Suprapubic skin (tissue), 4 donors: ENCODE data around the gene ZNF598. TPM values are rescaled to one million over a fixed set of nuclear protein-coding genes. Genes with fewer than 3 reads are reported as not detected.
A peak's percentile ranks its signal among the peaks of the same experiment; 100 is the strongest.
"Not testable (repeated sequence)": the region's sequence is repeated elsewhere in the genome, so short reads cannot be mapped to it uniquely, and the experiment has no call there.

Experiments
- DNase-seq, 2 donors: peaks; one replicate each; pipeline ENCODE4 v3.0.0-alpha.2; 2019; ENCODE audit warnings: low spot score in 2 of 2
- H3K27ac ChIP-seq: fragments of 200-600 bp; sonication (generic); one replicate; pipeline ENCODE4 v1.5.1; 2019
- H3K27me3 ChIP-seq: fragments of 200-600 bp; sonication (generic); one replicate; pipeline ENCODE4 v1.5.1; 2019
- H3K36me3 ChIP-seq: fragments of 200-600 bp; sonication (generic); one replicate; pipeline ENCODE4 v1.5.1; 2019
- H3K4me1 ChIP-seq: fragments of 200-600 bp; sonication (generic); one replicate; pipeline ENCODE4 v1.5.1; 2019
- H3K4me3 ChIP-seq: fragments of 200-600 bp; sonication (generic); one replicate; pipeline ENCODE4 v1.5.1; 2019; ENCODE audit warnings: mild to moderate bottlenecking
- H3K9me3 ChIP-seq: fragments of 200-600 bp; sonication (generic); one replicate; pipeline ENCODE4 v1.5.1; 2019
- EP300 ChIP-seq: sonication (generic); formaldehyde crosslinking; IDR thresholded peaks from one replicate; pipeline ENCODE4 v1.6.1; 2017; ENCODE audit warnings: antibody characterized with exemption
- POLR2A ChIP-seq, 2 donors: fragments of 450-650 bp; IDR thresholded peaks; one replicate each; pipeline ENCODE4 v1.6.1; 2017; ENCODE audit warnings: antibody characterized with exemption in 2 of 2, mild to moderate bottlenecking in 2 of 2, moderate library complexity in 2 of 2
- POLR2AphosphoS5 ChIP-seq, 3 donors: sonication (generic); formaldehyde crosslinking; IDR thresholded peaks; one replicate each; pipeline ENCODE4 v1.6.1; 2017; ENCODE audit warnings: antibody characterized with exemption in 3 of 3
- WGBS: methylation state at CpG from one replicate; pipeline ENCODE4 v1.1.5; 2018; 5-methylcytosine and 5-hydroxymethylcytosine counted together
- total RNA-seq, 4 donors: library from RNA; depleted of rRNA; stranded (reverse); fragments of >200 nt; gene quantifications; one replicate each; pipeline ENCODE4 v1.1.0, GENCODE V29; 2016
- TF ChIP-seq, protein P1 (sequence below), 2 donors: fragments of 200-600 bp in 1 of 2; fragments of 450-650 bp in 1 of 2; sonication (generic) in 1 of 2; IDR thresholded peaks; one replicate each; pipeline ENCODE4 v1.5.1; 2016 to 2019; ENCODE audit warnings: antibody characterized with exemption in 2 of 2, mild to moderate bottlenecking in 1 of 2, moderate library complexity in 1 of 2

The ZNF598 gene
- total RNA-seq, 4 donors from 2014 or later, result 69.4 to 103 (median 84.0) TPM

DNA sequence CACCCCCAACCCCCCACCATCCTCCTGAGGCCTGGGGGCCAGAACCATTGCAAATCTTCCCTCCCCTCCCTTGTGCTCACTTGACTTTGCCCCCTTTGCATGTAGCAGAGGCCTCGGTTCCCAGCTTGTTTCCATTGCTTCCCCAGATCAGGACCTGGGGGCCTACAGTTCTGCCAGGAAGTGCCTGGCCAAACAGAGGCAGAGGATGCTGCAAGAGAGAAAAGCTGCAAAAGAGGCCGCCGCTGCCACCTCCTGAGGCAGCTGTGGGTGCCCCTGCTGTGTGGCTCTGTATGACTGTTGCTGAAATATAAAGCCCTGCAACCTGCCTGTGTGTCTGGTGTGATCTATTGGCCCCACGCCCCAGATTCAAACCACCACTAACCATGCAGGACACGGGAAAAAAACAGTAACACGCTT is 48.0 kb downstream of the ZNF598 start:
- Histone ChIP-seq H3K36me3 (peaks cover 23% of the 10 kb centered on the region), H3K9me3 (no peaks in the 10 kb centered on the region), H3K27me3 (no peaks in the 10 kb centered on the region), H3K4me3 (no peak overlapping the region), H3K4me1 (peaks cover 53% of the 10 kb centered on the region), H3K27ac (no peak overlapping the region)
- TF ChIP-seq POLR2A (IDR thresholded peaks at IDR 0.05), result no peak
- TF ChIP-seq, protein P1, sequence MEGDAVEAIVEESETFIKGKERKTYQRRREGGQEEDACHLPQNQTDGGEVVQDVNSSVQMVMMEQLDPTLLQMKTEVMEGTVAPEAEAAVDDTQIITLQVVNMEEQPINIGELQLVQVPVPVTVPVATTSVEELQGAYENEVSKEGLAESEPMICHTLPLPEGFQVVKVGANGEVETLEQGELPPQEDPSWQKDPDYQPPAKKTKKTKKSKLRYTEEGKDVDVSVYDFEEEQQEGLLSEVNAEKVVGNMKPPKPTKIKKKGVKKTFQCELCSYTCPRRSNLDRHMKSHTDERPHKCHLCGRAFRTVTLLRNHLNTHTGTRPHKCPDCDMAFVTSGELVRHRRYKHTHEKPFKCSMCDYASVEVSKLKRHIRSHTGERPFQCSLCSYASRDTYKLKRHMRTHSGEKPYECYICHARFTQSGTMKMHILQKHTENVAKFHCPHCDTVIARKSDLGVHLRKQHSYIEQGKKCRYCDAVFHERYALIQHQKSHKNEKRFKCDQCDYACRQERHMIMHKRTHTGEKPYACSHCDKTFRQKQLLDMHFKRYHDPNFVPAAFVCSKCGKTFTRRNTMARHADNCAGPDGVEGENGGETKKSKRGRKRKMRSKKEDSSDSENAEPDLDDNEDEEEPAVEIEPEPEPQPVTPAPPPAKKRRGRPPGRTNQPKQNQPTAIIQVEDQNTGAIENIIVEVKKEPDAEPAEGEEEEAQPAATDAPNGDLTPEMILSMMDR (IDR thresholded peaks at IDR 0.05), result no peak
- no peak for TF ChIP-seq EP300
- no peak for TF ChIP-seq POLR2AphosphoS5 (IDR thresholded peaks at IDR 0.05)
- DNase-seq, result no peak
- 63% methylated on average over 5 of the region's 6 CpGs for WGBS

DNA sequence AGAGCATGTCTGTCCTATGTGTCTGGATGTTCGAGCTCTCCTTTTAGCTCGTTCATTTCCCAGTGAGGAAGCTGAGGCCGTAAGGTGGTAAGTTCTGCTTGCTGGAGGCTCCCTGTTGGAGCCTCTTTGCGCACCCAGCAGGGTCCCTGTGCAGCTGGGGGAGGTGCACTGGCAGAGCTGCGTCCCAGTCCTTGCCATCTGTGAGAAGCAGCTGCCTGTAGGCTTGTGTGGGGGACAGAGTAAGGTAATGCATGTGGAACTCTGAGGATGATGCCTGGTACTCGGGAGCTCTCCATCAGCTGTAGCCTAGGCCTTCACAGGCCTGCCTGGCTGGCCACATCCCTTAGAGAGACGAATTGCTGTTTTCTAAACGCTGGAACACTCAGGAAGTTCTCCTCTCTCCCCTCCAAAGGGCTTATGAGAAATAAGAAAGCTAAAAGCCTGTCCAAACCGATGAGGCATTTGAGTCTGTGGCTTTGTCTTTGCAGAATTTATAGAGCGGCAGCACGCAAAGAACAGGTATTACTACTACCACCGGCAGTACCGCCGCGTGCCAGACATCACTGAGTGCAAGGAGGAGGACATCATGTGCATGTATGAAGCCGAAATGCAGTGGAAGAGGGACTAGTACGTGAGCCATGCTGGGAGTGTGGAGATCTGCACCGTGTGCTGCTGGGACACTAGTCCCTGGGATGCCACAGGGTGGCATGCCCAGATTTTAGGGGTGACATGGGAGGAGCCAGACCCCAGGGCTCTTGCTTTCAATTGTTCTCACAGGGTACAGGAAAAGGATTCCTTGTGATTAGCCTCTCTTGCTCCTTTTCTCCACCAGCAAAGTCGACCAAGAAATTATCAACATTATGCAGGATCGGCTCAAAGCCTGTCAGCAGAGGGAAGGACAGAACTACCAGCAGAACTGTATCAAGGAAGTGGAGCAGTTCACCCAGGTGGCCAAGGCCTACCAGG is 48.7 kb downstream of the ZNF598 start:
- no peaks in the 10 kb centered on the region for H3K27me3 ChIP-seq
- H3K27ac ChIP-seq, result no peak overlapping the region
- H3K36me3 ChIP-seq, result peaks cover 23% of the 10 kb centered on the region
- TF ChIP-seq EP300, result no peak
- TF ChIP-seq POLR2AphosphoS5 (IDR thresholded peaks at IDR 0.05), result no peak
- no peak for TF ChIP-seq POLR2A (IDR thresholded peaks at IDR 0.05)
- TF ChIP-seq, protein P1 (IDR thresholded peaks at IDR 0.05), result no peak
- peaks cover 50% of the 10 kb centered on the region for H3K4me1 ChIP-seq
- H3K9me3 ChIP-seq, result no peaks in the 10 kb centered on the region
- H3K4me3 ChIP-seq, result peak overlapping the region; percentile 70
- no peak for DNase-seq
- WGBS, result 43% methylated on average over 17 of the region's 20 CpGs

- H3K9me3 ChIP-seq, result no peaks in the 10 kb centered on the region
- H3K36me3 ChIP-seq, result peaks cover 23% of the 10 kb centered on the region
- TF ChIP-seq, protein P1 (IDR thresholded peaks at IDR 0.05), result peak in 1 of 2 donors; percentile 65
- TF ChIP-seq EP300, result no peak
- peak in 1 of 2 donors; percentile 58 for TF ChIP-seq POLR2A (IDR thresholded peaks at IDR 0.05)
- TF ChIP-seq POLR2AphosphoS5 (IDR thresholded peaks at IDR 0.05), result peak in 1 of 3 donors; percentile 48
- H3K4me3 ChIP-seq, result peak within 1 kb of the TSS; percentile 70
- no peaks in the 10 kb centered on the region for H3K27me3 ChIP-seq
- DNase-seq, result peak; percentile 92 to 95
- H3K27ac ChIP-seq, result peak within 1 kb of the TSS; percentile 79
- H3K4me1 ChIP-seq, result peaks cover 41% of the 10 kb centered on the region
- WGBS, result under 1% methylated on average over 45 of the region's 79 CpGs
Measured at GRCh38 chr16:1959269-1960039, 50.2 kb downstream of the ZNF598 start, which contains the start of gene NDUFB10. Gene NDUFB10 (plus strand): TSS chr16:1959538. CDS start chr16:1959625, 87 bp downstream.

DNA sequence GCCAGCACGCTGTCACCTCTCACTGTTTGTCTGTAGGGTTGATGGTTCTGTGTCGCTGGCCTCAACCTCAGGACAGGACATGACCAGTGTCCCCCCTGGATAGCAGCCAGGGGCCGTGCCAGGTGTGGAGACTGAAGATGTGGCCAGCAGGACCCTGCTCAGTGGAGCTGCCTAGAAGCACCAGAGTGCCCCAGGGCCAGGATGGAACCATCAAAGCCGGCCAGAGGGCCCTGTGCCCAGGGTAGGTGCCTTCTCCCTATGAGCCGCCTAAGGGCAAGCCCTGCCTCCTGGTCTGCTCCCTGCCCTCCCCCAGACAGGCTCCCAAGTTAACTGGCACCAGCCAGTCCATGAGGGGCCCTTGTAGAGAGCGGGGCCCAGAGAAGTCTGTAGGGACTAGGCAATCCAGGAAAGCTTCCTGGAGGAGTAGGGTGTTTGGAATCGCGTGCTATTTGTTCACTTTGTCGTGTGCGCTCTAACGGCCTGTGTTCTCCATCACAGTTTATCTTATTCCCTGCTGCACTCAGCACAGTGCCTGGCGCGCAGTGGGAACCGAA is 50.8 kb downstream of the ZNF598 start:
- Histone ChIP-seq H3K9me3 (no peaks in the 10 kb centered on the region), H3K36me3 (peaks cover 23% of the 10 kb centered on the region), H3K27me3 (no peaks in the 10 kb centered on the region), H3K27ac (no peak overlapping the region), H3K4me1 (peaks cover 37% of the 10 kb centered on the region), H3K4me3 (peak overlapping the region; percentile 70)
- TF ChIP-seq POLR2A (IDR thresholded peaks at IDR 0.05), result no peak
- TF ChIP-seq, protein P1 (IDR thresholded peaks at IDR 0.05), result no peak
- no peak for TF ChIP-seq EP300
- no peak for TF ChIP-seq POLR2AphosphoS5 (IDR thresholded peaks at IDR 0.05)
- peak in 1 of 2 donors; percentile 74 for DNase-seq
- WGBS, result 20% methylated on average over 12 of the region's 14 CpGs

DNA sequence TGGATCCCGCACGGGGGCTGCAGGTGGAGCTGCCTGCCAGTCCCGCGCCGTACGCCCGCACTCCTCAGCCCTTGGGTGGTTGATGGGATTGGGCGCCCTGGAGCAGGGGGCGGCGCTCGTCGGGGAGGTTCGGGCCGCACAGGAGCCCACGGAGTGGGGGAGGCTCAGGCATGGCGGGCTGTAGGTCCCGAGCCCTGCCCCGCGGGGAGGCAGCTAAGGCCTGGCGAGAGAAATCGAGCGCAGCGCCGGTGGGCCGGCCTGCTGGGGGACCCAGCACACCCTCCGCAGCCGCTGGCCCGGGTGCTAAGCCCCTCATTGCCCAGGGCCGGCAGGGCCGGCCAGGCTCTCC is 51.5 kb downstream of the ZNF598 start:
- not testable (repeated sequence) for H3K4me3 ChIP-seq, H3K9me3 ChIP-seq, H3K27me3 ChIP-seq, H3K27ac ChIP-seq
- DNase-seq, result peak in 1 of 2 donors; percentile 68
- no CpG with 5 or more reads among the region's 30 CpGs for WGBS
- Histone ChIP-seq H3K4me1 (peaks cover 33% of the 10 kb centered on the region), H3K36me3 (peaks cover 20% of the 10 kb centered on the region)

GRCh38 chr16:1957434-1958142 is 52.0 kb downstream of the ZNF598 start:
- not testable (repeated sequence) for DNase-seq

More at GRCh38 chr16:1957434-1958142, 52.0 kb downstream of the ZNF598 start:
- not testable (repeated sequence) for H3K9me3 ChIP-seq, H3K4me3 ChIP-seq, H3K27ac ChIP-seq, H3K27me3 ChIP-seq
- Histone ChIP-seq H3K36me3 (peaks cover 15% of the 10 kb centered on the region), H3K4me1 (peaks cover 28% of the 10 kb centered on the region)
- WGBS, result 87% methylated on average over 15 of the region's 22 CpGs
